KOPT-K1 (cell line): Measurements from ENCODE around the gene CEND1.

Source experiments
- H3K27ac ChIP-seq: fragments of 200-600 bp; sonication (generic); 2 replicates; pipeline ENCODE4 v1.5.1; 2016; ENCODE audit warnings: antibody characterized with exemption, mild to moderate bottlenecking, low read depth, low read length; ENCODE audit not compliant: poor library complexity, severe bottlenecking
- H3K36me3 ChIP-seq: fragments of 200-600 bp; sonication (generic); 2 replicates; pipeline ENCODE4 v1.5.1; 2017; ENCODE audit warnings: antibody characterized with exemption, mild to moderate bottlenecking, low read length, moderate library complexity; ENCODE audit not compliant: insufficient read depth
- H3K9me3 ChIP-seq: fragments of 200-600 bp; sonication (generic); 2 replicates; pipeline ENCODE4 v1.5.1; 2017; ENCODE audit warnings: antibody characterized with exemption, low read length, mild to moderate bottlenecking; ENCODE audit not compliant: insufficient read depth, poor library complexity, severe bottlenecking

The CEND1 gene

GRCh38 chr11:772429-773390, 17.2 kb downstream of the CEND1 start:
- H3K36me3 ChIP-seq = peaks cover 57% of the 10 kb centered on the region
- H3K27ac ChIP-seq = no peak overlapping the region

DNA sequence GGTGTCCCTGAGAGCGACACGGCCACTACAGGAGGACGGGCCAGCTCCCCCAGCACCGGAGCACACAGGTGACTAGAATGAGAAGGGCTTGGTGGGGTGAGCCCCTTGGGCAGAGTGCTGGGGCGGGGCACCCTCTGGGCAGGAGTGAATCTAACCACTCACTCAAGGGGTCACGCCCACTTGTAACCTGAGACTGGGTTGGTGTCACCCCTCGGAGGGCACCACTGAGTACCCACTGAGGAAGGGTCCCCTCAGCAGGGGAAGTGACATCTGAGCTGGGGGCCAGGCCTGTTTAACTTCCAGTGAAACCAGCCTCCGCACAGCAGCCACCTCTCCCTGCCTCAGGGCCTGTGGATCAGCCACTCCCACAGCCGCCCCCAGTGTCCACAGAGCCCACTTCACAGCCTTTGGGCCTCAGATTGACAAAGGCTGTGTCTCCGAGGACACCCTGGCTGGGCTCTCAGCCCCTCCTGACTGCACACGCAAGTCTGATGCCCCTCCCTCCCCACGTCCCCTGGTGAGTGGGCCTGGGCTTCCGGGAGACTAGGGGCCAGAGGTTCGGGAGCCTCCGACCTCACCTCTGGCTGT, 18.2 kb downstream of the CEND1 start:
- Histone ChIP-seq H3K36me3 (peaks cover 66% of the 10 kb centered on the region), H3K9me3 (no peaks in the 10 kb centered on the region), H3K27ac (no peak overlapping the region)

More at GRCh38 chr11:772429-773390, 17.2 kb downstream of the CEND1 start:
- no peaks in the 10 kb centered on the region for H3K9me3 ChIP-seq

GRCh38 chr11:770642-771616, 19.0 kb downstream of the CEND1 start:
- Histone ChIP-seq H3K27ac (no peak overlapping the region), H3K36me3 (peaks cover 74% of the 10 kb centered on the region), H3K9me3 (no peaks in the 10 kb centered on the region)

DNA sequence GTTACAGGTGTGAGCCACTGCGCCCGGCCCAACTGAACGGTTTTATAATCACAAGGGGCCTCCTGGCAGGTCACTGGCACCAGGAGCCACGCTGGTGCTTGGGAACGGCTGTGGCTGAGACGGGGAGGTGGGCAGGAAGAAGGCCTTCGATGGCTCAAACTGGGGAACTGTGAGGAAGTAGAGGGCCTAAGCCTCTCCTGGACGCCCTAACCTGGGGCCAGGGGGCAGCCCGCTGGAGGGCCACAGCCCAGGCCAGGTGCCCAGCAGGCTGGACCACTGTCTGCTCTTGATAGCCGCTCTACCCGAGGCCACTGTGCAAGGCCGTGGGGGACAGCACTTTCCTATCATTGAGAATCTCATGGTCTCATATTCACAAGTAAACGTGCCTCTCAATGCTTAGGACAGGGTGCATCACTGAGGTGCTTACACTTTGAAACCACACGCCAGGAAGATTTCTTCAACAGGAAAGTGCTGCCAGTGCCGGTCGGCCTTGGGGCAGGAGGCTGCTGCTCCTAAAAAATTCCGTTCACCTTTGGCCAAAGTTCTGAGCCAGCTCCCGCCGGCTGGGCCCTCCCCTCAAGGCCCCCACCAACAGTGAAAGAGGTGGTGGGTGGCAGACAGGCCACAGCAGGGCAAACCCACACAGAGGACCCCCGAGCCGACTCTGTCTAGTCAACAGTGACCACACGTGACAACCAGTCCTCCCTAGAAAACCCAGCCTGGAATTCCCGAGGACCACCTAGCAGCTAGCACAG, 19.8 kb downstream of the CEND1 start:
- Histone ChIP-seq H3K36me3 (peaks cover 80% of the 10 kb centered on the region), H3K9me3 (no peaks in the 10 kb centered on the region), H3K27ac (no peak overlapping the region)

- H3K27ac ChIP-seq = no peak overlapping the region
- H3K36me3 ChIP-seq = peaks cover 78% of the 10 kb centered on the region
- H3K9me3 ChIP-seq = no peaks in the 10 kb centered on the region
Measured at GRCh38 chr11:767238-767637, 22.7 kb downstream of the CEND1 start.

GRCh38 chr11:766936-767210, 23.0 kb downstream of the CEND1 start:
- no peak overlapping the region for H3K27ac ChIP-seq
- H3K9me3 ChIP-seq = no peaks in the 10 kb centered on the region
- peaks cover 79% of the 10 kb centered on the region for H3K36me3 ChIP-seq

DNA sequence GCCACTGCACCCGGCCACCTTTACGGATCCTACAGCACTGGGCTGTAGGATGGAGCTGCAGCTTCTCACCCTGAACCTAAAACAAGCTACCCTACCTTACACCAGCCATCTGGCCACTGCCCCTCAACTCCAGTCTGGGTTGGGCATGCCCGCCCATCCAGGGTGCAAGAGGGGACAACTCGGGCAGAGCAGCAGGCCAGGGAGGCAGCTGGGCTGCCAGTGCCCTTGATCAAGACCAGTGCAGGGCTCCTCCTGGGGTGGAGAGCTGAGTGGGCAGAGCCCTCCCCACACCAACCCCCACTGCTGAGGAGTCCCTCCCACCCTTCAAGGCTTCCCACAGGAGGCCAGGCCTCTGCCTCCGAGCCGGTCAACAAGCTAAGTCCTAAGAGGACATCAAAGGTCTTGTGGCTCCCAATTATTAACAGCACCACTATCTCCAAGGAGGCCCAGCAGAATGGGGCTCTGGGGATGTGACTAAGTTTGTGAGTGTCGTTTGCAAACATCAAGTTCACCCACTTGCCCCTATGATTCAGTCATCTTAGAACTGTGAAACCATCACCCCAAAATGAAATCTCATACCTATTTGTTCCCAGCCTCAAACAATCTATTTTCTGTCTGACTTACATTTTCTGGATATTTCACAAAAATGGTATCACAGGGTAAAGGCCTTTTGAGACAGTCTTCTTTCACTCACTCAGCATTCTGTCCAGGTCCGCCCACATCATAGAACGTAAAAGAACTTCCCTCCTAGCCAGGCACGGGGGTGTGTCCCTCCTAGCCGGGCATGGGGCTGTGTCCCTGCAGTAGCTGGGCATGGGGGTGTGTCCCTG, 23.6 kb downstream of the CEND1 start:
- H3K27ac ChIP-seq = no peak overlapping the region
- peaks cover 79% of the 10 kb centered on the region for H3K36me3 ChIP-seq
- no peaks in the 10 kb centered on the region for H3K9me3 ChIP-seq

- Histone ChIP-seq H3K36me3 (peaks cover 79% of the 10 kb centered on the region), H3K9me3 (no peaks in the 10 kb centered on the region), H3K27ac (no peak overlapping the region)
Measured at GRCh38 chr11:765802-766091, 24.1 kb downstream of the CEND1 start.

- no peak overlapping the region for H3K27ac ChIP-seq
- H3K9me3 ChIP-seq = no peaks in the 10 kb centered on the region
- peaks cover 79% of the 10 kb centered on the region for H3K36me3 ChIP-seq
Measured at GRCh38 chr11:765025-765801, 24.7 kb downstream of the CEND1 start.

DNA sequence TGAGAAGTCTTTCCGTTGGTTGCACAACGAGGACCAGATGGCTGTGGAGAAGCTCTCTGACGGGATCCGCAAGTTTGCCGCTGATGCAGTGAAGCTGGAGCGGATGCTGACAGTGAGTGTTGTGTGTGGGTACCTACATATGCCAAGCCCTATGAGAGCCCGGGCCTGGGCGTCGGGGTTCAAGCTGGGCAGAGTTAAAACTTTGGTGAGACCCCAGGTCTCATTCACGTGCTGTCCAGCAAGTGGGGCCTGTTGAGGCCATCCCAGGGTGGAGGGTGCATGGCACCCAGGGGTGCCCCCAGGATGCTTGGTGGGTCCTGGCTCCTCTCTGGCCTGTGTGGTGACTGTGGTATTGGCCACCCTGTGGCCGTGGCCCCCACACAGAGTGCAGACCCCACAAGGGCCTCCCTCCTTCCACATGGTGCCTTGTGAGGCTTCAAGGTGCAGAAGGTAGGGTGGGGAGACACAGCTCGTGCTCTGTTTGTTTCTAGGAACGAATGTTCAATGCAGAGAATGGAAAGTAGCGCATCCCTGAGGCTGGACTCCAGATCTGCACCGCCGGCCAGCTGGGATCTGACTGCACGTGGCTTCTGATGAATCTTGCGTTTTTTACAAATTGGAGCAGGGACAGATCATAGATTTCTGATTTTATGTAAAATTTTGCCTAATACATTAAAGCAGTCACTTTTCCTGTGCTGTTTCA, 25.4 kb downstream of the CEND1 start:
- no peaks in the 10 kb centered on the region for H3K9me3 ChIP-seq
- peaks cover 80% of the 10 kb centered on the region for H3K36me3 ChIP-seq
- H3K27ac ChIP-seq = no peak overlapping the region

DNA sequence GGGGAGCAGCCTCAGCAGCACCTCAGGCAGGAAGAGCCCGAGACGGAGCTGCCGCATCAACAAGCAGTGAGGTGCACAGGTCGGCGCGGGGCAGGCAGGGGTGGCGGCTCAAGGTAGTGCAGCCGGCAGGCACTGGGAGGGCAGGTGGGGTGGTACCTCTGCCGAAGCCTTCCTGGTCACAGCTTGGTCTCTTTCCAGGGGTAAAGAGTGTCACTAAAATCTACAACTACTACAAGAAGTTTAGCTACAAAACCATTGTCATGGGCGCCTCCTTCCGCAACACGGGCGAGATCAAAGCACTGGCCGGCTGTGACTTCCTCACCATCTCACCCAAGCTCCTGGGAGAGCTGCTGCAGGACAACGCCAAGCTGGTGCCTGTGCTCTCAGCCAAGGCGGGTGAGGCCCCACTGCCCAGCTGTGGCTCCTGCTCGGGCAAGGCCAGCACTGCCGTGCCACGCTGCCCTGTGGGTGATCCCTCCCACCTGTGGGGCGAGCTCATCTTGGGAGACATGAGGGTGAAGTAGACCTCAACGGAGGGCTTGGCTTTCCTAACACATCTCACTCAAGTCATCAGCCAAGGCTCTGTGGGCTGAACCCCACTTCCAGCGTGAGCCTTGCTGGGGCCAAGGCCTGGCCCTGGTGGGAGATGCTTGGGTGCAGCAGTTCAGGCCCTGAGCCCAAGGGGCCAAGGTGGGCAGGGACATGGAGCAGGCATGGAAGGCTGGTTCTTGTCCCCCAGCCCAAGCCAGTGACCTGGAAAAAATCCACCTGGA, 26.2 kb downstream of the CEND1 start:
- Histone ChIP-seq H3K36me3 (peaks cover 87% of the 10 kb centered on the region), H3K9me3 (no peaks in the 10 kb centered on the region), H3K27ac (no peak overlapping the region)

DNA sequence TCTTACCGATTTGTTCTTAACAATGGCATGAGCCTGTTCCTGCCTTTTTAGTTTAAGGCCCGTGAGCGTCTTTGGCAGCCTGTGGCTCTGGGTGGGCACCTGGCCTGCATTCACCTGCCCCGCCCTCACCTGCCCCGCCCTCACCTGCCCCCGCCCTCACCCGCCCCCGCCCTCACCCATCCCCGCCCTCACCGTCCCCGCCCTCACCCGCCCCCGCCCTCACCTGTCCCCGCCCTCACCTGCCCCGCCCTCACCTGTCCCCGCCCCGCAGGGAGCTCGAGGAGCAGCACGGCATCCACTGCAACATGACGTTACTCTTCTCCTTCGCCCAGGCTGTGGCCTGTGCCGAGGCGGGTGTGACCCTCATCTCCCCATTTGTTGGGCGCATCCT, 26.8 kb downstream of the CEND1 start:
- H3K36me3 ChIP-seq = peaks cover 93% of the 10 kb centered on the region
- H3K9me3 ChIP-seq = no peaks in the 10 kb centered on the region
- no peak overlapping the region for H3K27ac ChIP-seq
